Pancreas (tissue), 10 donors: ENCODE measurements around the gene AQP12B. TPM values are rescaled to one million over a fixed set of nuclear protein-coding genes. Genes with fewer than 3 reads are reported as not detected.

Experiments used
- ATAC-seq, 4 donors: fragments of 200-7000 bp; cut with Tn5 transposase; one replicate each; pipeline versions ENCODE4 v1.8.0 to v1.9.1; 2020; ENCODE audit warnings: mild to moderate bottlenecking in 4 of 4, moderate library complexity in 4 of 4
- DNase-seq, 6 donors: peaks; one replicate each; pipeline ENCODE4 v3.0.0-alpha.2; 2020
- FAIRE-seq: peaks from 2 replicates; lab custom pipeline; 2012; peaks lifted over from hg19 to GRCh38; lab: Jason Lieb, UNC
- H3K27ac ChIP-seq, 4 donors: fragments of 200-600 bp; sonication (generic); 1 replicate in 3 of 4; 2 replicates in 1 of 4; pipeline versions ENCODE4 v1.5.0 to v1.8.0; 2020
- H3K27me3 ChIP-seq, 4 donors: fragments of 200-600 bp; one replicate each; pipeline ENCODE4 v1.8.0; 2021
- H3K36me3 ChIP-seq, 3 donors: fragments of 200-600 bp; sonication (generic) in 1 of 3; one replicate each; pipeline versions ENCODE4 v1.5.0 to v1.8.0; 2020 to 2021
- H3K4me1 ChIP-seq, 3 donors: fragments of 200-600 bp; one replicate each; pipeline ENCODE4 v1.8.0; 2021
- H3K4me3 ChIP-seq, 4 donors: fragments of 200-600 bp; sonication (generic) in 2 of 4; one replicate each; pipeline versions ENCODE4 v1.5.0 to v1.8.0; 2020 to 2021
- H3K9me3 ChIP-seq, 4 donors: fragments of 200-600 bp; one replicate each; pipeline ENCODE4 v1.8.0; 2021
- WGBS, 2 donors: extraction: QIAGEN DNeasy Blood & Tissue Kit; methylation state at CpG; one replicate each; pipeline ENCODE4 v1.1.7; 2013; 5-methylcytosine and 5-hydroxymethylcytosine counted together
- intact Hi-C, 3 donors: fragments of 100-400 bp; cut with DNase I; formaldehyde crosslinking; loops; one replicate each; pipeline versions ENCODE4 v1.11.1 to v1.14.2; 2022
- polyA plus RNA-seq, 2 donors: library from polyadenylated mRNA; stranded (reverse); fragments of 200-250 nt; gene quantifications; one replicate each; pipeline ENCODE4 v1.2.3, GENCODE V29; 2013
- total RNA-seq, 6 donors: library from RNA; stranded (reverse); fragmentation: NEBNext Ultra II Directional in 4 of 6; extraction: Animal tissue kit (Norgen Biotek cat#: 25700) in 4 of 6; gene quantifications; one replicate each; pipeline versions ENCODE4 v1.2.1 to v1.2.4, GENCODE V29; 2021 to 2023
- TF ChIP-seq, protein P1 (sequence below), 4 donors: fragments of 200-600 bp; sonication (generic) in 3 of 4; IDR thresholded peaks; one replicate each; pipeline versions ENCODE4 v1.5.0 to v1.8.0; 2021; ENCODE audit warnings: antibody characterized with exemption in 4 of 4
- donor health status: healthy with polysubstance abuse.
- donor health status: DM: no; HTN: no; CAD: no; lungs with moderate emphysema.
- donor health status: DM: no; HTN: no; CAD: no.
- donor health status: control.
- donor health status: control.
- donor health status: Bipolar disorder and iron deficiency.
- donor health status: DM: yes; HTN: yes; CAD: no.
- donor health status: DM: no; HTN: no; CAD: no.
- donor health status: DM: no; HTN: no; CAD: no.
- donor health status: DM: yes; HTN: yes; CAD: no.

AQP12B gene
- total and polyA plus RNA-seq, 8 donors: 54.2 to 240 (median 154) TPM

DNA sequence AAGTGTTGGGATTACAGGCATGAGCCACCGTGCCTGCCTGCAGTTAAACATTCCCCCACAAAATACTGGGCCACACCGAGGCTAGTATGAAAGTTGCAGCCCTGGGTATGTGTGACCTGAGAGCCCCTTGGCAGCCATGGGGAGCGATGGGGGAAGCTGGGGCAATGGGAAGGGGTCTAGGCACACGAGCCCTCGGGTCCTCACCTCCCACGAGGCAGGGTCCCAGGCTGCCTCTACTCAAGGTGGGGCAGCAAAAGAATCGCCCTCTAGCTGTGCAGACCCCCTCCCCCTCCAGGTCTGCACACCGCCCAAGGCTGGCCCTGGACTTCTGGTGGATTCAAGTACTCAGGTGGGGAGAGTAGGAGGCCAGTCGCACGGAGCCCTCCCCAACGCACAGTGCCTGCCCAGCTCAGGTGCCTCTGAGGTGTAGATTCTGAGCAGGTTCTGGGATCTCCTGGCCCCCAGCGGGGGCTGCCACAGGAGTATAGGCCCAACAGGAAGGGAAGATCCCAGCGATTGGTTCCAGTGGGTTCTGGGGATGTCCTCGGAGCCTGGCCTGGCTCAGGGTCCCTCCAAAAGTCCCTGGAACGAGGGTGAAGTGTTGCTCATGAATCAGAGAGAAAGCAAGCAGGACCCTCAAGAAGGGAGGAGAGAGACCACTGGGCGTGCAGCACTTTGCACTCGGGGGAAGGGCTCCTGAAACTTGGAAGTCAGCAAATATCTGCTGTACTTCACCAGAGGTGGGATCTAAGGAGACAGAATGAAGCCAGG is 54.8 kb downstream of the AQP12B start:
- ATAC-seq: no peak
- Histone ChIP-seq H3K27me3 (no peaks in the 10 kb centered on the region), H3K9me3 (no peaks in the 10 kb centered on the region), H3K36me3 (no peaks in the 10 kb centered on the region), H3K27ac (no peak overlapping the region), H3K4me1 (no peaks in the 10 kb centered on the region), H3K4me3 (no peak overlapping the region)
- DNase-seq: peak in 2 of 6 donors; percentile 13 to 56
- TF ChIP-seq, protein P1, sequence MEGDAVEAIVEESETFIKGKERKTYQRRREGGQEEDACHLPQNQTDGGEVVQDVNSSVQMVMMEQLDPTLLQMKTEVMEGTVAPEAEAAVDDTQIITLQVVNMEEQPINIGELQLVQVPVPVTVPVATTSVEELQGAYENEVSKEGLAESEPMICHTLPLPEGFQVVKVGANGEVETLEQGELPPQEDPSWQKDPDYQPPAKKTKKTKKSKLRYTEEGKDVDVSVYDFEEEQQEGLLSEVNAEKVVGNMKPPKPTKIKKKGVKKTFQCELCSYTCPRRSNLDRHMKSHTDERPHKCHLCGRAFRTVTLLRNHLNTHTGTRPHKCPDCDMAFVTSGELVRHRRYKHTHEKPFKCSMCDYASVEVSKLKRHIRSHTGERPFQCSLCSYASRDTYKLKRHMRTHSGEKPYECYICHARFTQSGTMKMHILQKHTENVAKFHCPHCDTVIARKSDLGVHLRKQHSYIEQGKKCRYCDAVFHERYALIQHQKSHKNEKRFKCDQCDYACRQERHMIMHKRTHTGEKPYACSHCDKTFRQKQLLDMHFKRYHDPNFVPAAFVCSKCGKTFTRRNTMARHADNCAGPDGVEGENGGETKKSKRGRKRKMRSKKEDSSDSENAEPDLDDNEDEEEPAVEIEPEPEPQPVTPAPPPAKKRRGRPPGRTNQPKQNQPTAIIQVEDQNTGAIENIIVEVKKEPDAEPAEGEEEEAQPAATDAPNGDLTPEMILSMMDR (IDR thresholded peaks at IDR 0.05): no peak
- no peak for FAIRE-seq
- intact Hi-C loops: no loop called here
- WGBS, 2 donors: 77 to 84% methylated on average over 17 of the region's 17 CpGs

DNA sequence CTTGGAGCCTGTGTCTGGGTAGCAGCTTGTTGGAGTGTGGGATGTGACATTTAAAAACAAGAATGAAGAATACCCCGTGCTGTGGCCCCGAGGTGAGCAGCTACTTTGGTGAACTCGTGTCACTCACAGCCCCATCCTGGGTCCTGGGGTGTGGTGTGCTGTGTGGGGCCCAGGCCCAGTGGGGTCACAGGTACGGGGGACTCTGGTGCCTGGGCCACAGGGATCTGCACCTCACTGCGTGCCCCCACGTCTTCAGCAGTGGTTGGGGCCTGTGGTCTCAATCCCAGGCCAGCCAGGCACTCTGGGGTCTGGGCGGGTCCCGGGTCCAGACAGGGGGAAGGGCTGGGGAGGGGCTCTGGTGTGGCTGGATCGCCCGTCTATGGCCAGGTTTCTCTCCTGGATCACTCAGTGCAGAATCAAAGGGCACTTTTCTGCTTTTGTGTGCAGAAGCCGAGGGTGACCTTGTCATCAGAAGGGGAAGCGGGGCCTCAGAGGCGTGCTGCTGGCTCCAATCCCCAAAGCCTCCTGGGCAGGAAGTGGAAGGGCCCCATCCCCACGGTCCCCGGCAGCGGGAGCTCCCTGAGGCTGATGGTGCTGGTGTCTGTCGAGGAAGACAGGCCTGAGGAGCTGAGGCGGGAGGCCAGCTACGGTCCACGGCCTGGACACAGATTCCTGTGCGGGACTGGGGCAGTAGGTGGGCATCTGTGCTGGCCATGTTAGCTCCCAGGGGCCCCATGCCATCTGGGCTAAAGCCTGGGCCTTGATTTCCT is 56.0 kb downstream of the AQP12B start:
- ATAC-seq: peak in 2 of 4 donors; percentile 32 to 36
- H3K27ac ChIP-seq: no peak overlapping the region
- no peak overlapping the region for H3K4me3 ChIP-seq
- no peaks in the 10 kb centered on the region for H3K4me1 ChIP-seq
- no peaks in the 10 kb centered on the region for H3K9me3 ChIP-seq
- peak in 3 of 6 donors; percentile 11 to 66 (median 50) for DNase-seq
- intact Hi-C loops: no loop called here
- no peaks in the 10 kb centered on the region for H3K27me3 ChIP-seq
- TF ChIP-seq, protein P1 (IDR thresholded peaks at IDR 0.05): no peak
- no peaks in the 10 kb centered on the region for H3K36me3 ChIP-seq
- WGBS, 2 donors: 43 to 46% methylated on average over 21 of the region's 21 CpGs
- FAIRE-seq: no peak

Other genes with a start within 250 kb of the AQP12B start
- gene GPC1, start 247.2 kb downstream of the AQP12B start, total RNA-seq: 10 to 100 TPM; 11.7 to 37.6 (median 16.3) TPM
- 10 to 100 TPM; 23.2 to 27.5 TPM for gene GPC1, start 247.2 kb downstream of the AQP12B start, polyA plus RNA-seq
- gene ANKMY1, start 124.9 kb downstream of the AQP12B start, total RNA-seq: 10 to 100 TPM in 4 of 6 donors, 1 to 10 TPM in 2; 6.9 to 11.8 (median 10.3) TPM
- gene ANKMY1, start 124.9 kb downstream of the AQP12B start, polyA plus RNA-seq: 10 to 100 TPM; 11.3 to 20.1 TPM
- 1 to 10 TPM; 1.6 to 3.5 (median 2.4) TPM for gene DUSP28, start 122.5 kb downstream of the AQP12B start, total RNA-seq
- gene DUSP28, start 122.5 kb downstream of the AQP12B start, polyA plus RNA-seq: 1 to 10 TPM; 2.6 to 5.0 TPM
- gene RNPEPL1, start 114.4 kb downstream of the AQP12B start, total RNA-seq: 10 to 100 TPM; 37.1 to 48.5 (median 39.6) TPM
- gene RNPEPL1, start 114.4 kb downstream of the AQP12B start, polyA plus RNA-seq: 100 to 1,000 TPM in 1 of 2 donors, 10 to 100 TPM in 1; 80.3 to 195 TPM
- 10 to 100 TPM in 3 of 6 donors, 1 to 10 TPM in 3; 8.6 to 19.0 (median 10.9) TPM for gene CAPN10, start 96.2 kb downstream of the AQP12B start, total RNA-seq
- gene CAPN10, start 96.2 kb downstream of the AQP12B start, polyA plus RNA-seq: 10 to 100 TPM; 47.0 to 49.3 TPM
- 1 to 10 TPM in 2 of 6 donors, under 1 TPM in 4; 0.35 to 1.4 (median 0.84) TPM for gene GPR35, start 57.4 kb downstream of the AQP12B start, total RNA-seq
- gene GPR35, start 57.4 kb downstream of the AQP12B start, polyA plus RNA-seq: 1 to 10 TPM; 4.1 to 4.6 TPM
- 100 to 1,000 TPM in 4 of 6 donors, 10 to 100 TPM in 2; 46.6 to 163 (median 104) TPM for gene AQP12A, start 9.0 kb upstream of the AQP12B start, total RNA-seq
- gene AQP12A, start 9.0 kb upstream of the AQP12B start, polyA plus RNA-seq: 100 to 1,000 TPM; 284 to 744 TPM
- gene KIF1A, start 137.3 kb upstream of the AQP12B start, total RNA-seq: 10 to 100 TPM; 46.4 to 76.0 (median 64.6) TPM
- gene KIF1A, start 137.3 kb upstream of the AQP12B start, polyA plus RNA-seq: 10 to 100 TPM; 32.4 to 62.9 TPM
- under 1 TPM in 1 of 6 donors, not detected in 5; 0.76 TPM for gene AGXT, start 185.9 kb upstream of the AQP12B start, total RNA-seq
- gene AGXT, start 185.9 kb upstream of the AQP12B start, polyA plus RNA-seq: under 1 TPM; 0.07 to 0.08 TPM
- 1 to 10 TPM in 2 of 6 donors, under 1 TPM in 4; 0.14 to 1.5 (median 0.45) TPM for gene MAB21L4, start 213.3 kb upstream of the AQP12B start, total RNA-seq
- gene MAB21L4, start 213.3 kb upstream of the AQP12B start, polyA plus RNA-seq: 1 to 10 TPM; 2.0 TPM
- under 1 TPM in 1 of 6 donors, not detected in 5; 0.04 TPM for gene CROCC2, start 223.5 kb upstream of the AQP12B start, total RNA-seq
- under 1 TPM; 0.04 to 0.05 TPM for gene CROCC2, start 223.5 kb upstream of the AQP12B start, polyA plus RNA-seq